ENCODE measurements around the gene SLC12A7.
"Not testable (repeated sequence)": the region's sequence is repeated elsewhere in the genome, so short reads cannot be mapped to it uniquely, and the experiment has no call there.

The SLC12A7 gene

GRCh38 chr5:1002271-1002546, 109.7 kb downstream of the SLC12A7 start:
- Histone ChIP-seq H3K27me3 (peaks cover 76% of the 10 kb centered on the region), H3K36me3 (no peaks in the 10 kb centered on the region)
- no peak for TF ChIP-seq CTCF (IDR thresholded peaks at IDR 0.05)

GRCh38 chr5:1001406-1002270, 110.2 kb downstream of the SLC12A7 start:
- H3K36me3 ChIP-seq: no peaks in the 10 kb centered on the region
- H3K4me3 ChIP-seq (ENCODE audit: low read depth in 1 of 2, low read length in 1 of 2): no peak overlapping the region
- H3K9me3 ChIP-seq: no peaks in the 10 kb centered on the region
- H3K27me3 ChIP-seq: peaks cover 76% of the 10 kb centered on the region
- no peak for TF ChIP-seq CTCF (IDR thresholded peaks at IDR 0.05)
- no peaks in the 10 kb centered on the region for H3K4me1 ChIP-seq (ENCODE audit: control insufficient read depth in 1 of 2, insufficient read depth in 1 of 2, low read depth in 1 of 2, low read length in 1 of 2)
- no peak overlapping the region for H3K27ac ChIP-seq

More at GRCh38 chr5:1002271-1002546, 109.7 kb downstream of the SLC12A7 start:
- Histone ChIP-seq H3K4me3 (ENCODE audit: low read depth in 1 of 2, low read length in 1 of 2) (no peak overlapping the region), H3K27ac (no peak overlapping the region), H3K9me3 (no peaks in the 10 kb centered on the region), H3K4me1 (ENCODE audit: control insufficient read depth in 1 of 2, insufficient read depth in 1 of 2, low read depth in 1 of 2, low read length in 1 of 2) (no peaks in the 10 kb centered on the region)

- not testable (repeated sequence) for H3K4me3 ChIP-seq (ENCODE audit: low read depth in 1 of 2, low read length in 1 of 2); H3K9me3 ChIP-seq; H3K36me3 ChIP-seq; H3K27ac ChIP-seq; H3K4me1 ChIP-seq (ENCODE audit: control insufficient read depth in 1 of 2, insufficient read depth in 1 of 2, low read depth in 1 of 2, low read length in 1 of 2)
- peaks cover 72% of the 10 kb centered on the region for H3K27me3 ChIP-seq
These were observed 111.0 kb downstream of the SLC12A7 start for GRCh38 chr5:1000831-1001230.
